Measurements from ENCODE around the gene ARID2.

ARID2 gene

GRCh38 chr12:45708901-45709300, 20.6 kb upstream of the ARID2 start:
- H3K4me3 ChIP-seq (ENCODE audit: low read depth, low read length), result no peak overlapping the region
- H3K4me1 ChIP-seq, result no peaks in the 10 kb centered on the region
- TF ChIP-seq CTCF (IDR thresholded peaks at IDR 0.05; ENCODE audit: low read depth, low read length), result no peak
- no peaks in the 10 kb centered on the region for H3K9me3 ChIP-seq
- no peaks in the 10 kb centered on the region for H3K27me3 ChIP-seq
- H3K36me3 ChIP-seq, result no peaks in the 10 kb centered on the region
- no peak for DNase-seq

GRCh38 chr12:45712319-45712718, 17.2 kb upstream of the ARID2 start:
- Histone ChIP-seq H3K4me3 (ENCODE audit: low read depth, low read length) (no peak overlapping the region), H3K36me3 (no peaks in the 10 kb centered on the region), H3K4me1 (no peaks in the 10 kb centered on the region), H3K9me3 (no peaks in the 10 kb centered on the region), H3K27me3 (no peaks in the 10 kb centered on the region)
- no peak for DNase-seq
- TF ChIP-seq CTCF (IDR thresholded peaks at IDR 0.05; ENCODE audit: low read depth, low read length), result no peak

- Histone ChIP-seq H3K4me1 (no peaks in the 10 kb centered on the region), H3K27me3 (no peaks in the 10 kb centered on the region), H3K4me3 (ENCODE audit: low read depth, low read length) (no peak overlapping the region), H3K9me3 (no peaks in the 10 kb centered on the region), H3K36me3 (no peaks in the 10 kb centered on the region)
- TF ChIP-seq CTCF (IDR thresholded peaks at IDR 0.05; ENCODE audit: low read depth, low read length), result no peak
- no peak for DNase-seq
These were observed 16.4 kb upstream of the ARID2 start for GRCh38 chr12:45713078-45713477.

GRCh38 chr12:45718306-45718705, 11.2 kb upstream of the ARID2 start:
- Histone ChIP-seq H3K9me3 (no peaks in the 10 kb centered on the region), H3K4me3 (ENCODE audit: low read depth, low read length) (no peak overlapping the region), H3K4me1 (no peaks in the 10 kb centered on the region), H3K27me3 (no peaks in the 10 kb centered on the region), H3K36me3 (no peaks in the 10 kb centered on the region)
- no peak for TF ChIP-seq CTCF (IDR thresholded peaks at IDR 0.05; ENCODE audit: low read depth, low read length)
- no peak for DNase-seq

- Histone ChIP-seq H3K27me3 (no peaks in the 10 kb centered on the region), H3K9me3 (no peaks in the 10 kb centered on the region), H3K36me3 (no peaks in the 10 kb centered on the region), H3K4me3 (ENCODE audit: low read depth, low read length) (no peak overlapping the region), H3K4me1 (no peaks in the 10 kb centered on the region)
- TF ChIP-seq CTCF (IDR thresholded peaks at IDR 0.05; ENCODE audit: low read depth, low read length), result no peak
- no peak for DNase-seq
These were observed 9.4 kb upstream of the ARID2 start for GRCh38 chr12:45720069-45720468.

- Histone ChIP-seq H3K36me3 (no peaks in the 10 kb centered on the region), H3K9me3 (no peaks in the 10 kb centered on the region), H3K4me1 (no peaks in the 10 kb centered on the region), H3K27me3 (no peaks in the 10 kb centered on the region), H3K4me3 (ENCODE audit: low read depth, low read length) (no peak overlapping the region)
- no peak for TF ChIP-seq CTCF (IDR thresholded peaks at IDR 0.05; ENCODE audit: low read depth, low read length)
- no peak for DNase-seq
These were observed 8.1 kb upstream of the ARID2 start for GRCh38 chr12:45721369-45721768.

Measured in BE2C (cell line).